ENCODE data around the gene MRPL11.

The MRPL11 gene

GRCh38 chr11:66438504-66439466 lies at the start of gene MRPL11:
Gene MRPL11 (minus strand): TSS chr11:66438848. CDS start chr11:66438754, 94 bp downstream.
- in situ Hi-C loops (cut with HindIII; ENCODE audit: low sequenced_read_pairs): no loop called here

GRCh38 chr11:66484806-66485380 lies 46.2 kb upstream of the MRPL11 start:
- in situ Hi-C loops (cut with HindIII; ENCODE audit: low sequenced_read_pairs): no loop called here

DNA sequence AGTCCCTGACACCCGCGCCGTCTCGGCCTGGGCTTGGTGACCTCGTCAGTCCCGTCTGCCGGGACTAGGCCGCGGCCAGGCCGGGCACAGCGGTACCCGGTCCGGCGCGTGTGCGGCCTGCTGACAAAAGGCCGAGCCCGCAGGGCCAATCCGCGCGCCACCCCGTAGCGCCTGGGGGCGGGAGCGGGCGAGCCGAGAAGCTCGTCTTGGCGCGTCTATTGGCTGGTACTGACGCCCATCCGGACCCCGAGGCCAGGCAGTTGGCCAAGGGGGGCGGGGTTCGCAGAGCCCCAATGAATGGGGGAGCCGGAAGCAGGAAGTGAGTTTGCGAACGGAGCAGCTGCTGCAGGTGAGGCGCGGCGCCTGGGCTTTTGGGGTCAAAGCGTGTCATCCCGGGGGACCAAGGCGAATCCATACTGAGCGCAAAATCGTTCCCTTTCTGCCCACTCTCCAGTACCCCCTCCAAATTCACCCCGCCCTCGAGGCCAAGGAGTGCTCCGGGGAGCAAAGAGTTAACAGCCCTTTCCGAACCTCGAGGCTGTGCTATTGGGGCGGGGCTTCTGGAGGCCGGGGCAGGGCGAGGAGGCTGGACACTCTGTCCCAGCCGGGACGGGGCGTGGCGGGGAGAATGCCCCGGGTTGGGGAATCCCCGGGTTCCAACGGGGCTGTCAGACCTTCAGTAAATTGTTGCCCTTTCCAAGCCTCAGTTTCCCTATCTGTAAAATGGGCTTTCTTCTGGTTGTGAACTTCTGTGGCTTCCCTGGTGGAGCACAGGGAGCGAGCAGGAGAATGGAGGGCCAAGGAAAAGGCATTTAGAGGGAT lies 41.7 kb upstream of the MRPL11 start, which contains the start of gene DPP3:
Gene DPP3 (plus strand): TSS at position 318 of the 822 bp plus-strand sequence. CDS start 1,767 bp downstream, outside the sequence.
- in situ Hi-C loops (cut with HindIII; ENCODE audit: low sequenced_read_pairs): no loop called here

GRCh38 chr11:66479394-66480116 lies 40.9 kb upstream of the MRPL11 start:
- in situ Hi-C loops (cut with HindIII; ENCODE audit: low sequenced_read_pairs): no loop called here

DNA sequence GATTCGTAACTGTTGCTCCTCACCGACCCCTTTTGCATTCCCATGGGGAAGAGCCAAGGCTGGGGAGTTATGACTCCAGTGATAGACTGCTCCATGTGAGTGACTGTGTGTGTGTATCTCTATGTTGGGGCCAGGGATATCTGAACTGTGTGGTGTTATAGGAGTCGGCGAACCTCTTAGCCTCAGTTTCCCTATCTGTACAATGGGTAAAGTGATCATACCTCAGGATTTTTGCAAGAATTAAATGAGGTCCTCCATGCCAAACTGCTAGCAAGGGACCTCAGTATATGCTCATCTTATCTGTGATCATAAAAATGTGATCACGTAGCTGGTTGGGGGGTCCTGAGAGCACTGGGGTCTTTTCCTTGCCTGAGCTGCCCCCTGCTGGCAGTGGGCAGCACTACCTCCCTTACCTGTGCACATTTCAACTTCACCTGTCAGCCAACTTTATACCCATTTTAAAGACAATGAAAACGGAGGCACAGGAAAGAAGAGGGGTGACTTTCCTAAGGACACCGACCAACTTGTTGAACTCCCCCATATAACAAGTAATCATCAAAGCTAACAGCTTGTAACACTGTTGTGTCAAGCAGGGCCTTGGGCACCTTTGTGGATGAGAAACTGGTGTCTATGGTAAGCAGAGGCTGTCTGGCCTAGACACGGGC lies 40.2 kb upstream of the MRPL11 start:
- in situ Hi-C loops (cut with HindIII; ENCODE audit: low sequenced_read_pairs): no loop called here

DNA sequence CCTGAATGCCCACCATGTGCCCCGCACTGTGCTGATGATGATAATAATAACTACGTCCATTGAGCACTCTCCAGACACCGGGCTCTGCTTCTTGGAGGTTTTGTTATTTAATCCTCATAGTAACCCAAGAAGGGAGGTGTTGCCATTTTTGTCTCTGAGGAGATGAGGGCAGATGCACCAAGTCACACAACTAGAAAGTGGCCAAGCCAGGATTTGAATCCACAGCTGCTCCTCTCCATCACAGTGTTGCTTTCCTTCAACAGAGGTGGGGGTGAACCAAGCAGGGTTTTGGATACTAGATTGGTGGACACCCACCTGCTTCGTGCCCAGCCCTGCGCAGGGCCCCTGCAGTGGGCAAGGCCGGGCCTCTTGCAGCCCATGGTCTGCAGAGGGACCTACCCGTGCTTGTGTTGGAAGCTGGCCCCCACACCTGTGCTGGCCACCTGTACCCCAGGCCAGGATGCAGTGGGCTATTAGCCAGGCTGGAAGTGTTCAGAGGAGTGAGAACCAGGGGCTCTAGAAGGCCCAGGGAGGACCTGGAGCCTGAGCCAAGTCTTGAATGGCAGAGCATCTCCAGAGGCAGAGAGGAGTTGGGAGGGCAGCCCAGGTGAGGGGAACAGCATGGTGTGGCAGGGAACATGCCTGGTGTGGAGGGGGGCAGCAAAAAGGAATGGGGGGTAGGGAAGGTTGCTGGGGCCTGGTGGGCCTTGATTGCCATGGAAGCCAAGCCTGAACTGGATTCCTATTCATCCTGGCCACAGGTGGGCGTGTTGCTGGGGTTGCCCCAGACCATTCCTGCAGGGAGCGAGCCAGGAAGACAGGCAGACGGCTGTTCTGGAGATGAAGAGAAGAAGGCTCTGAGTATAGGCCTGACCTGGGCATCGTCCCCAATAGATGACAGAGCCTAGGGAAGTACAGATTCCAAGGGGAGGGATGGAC lies 38.9 kb upstream of the MRPL11 start:
- in situ Hi-C loops (cut with HindIII; ENCODE audit: low sequenced_read_pairs): no loop called here

DNA sequence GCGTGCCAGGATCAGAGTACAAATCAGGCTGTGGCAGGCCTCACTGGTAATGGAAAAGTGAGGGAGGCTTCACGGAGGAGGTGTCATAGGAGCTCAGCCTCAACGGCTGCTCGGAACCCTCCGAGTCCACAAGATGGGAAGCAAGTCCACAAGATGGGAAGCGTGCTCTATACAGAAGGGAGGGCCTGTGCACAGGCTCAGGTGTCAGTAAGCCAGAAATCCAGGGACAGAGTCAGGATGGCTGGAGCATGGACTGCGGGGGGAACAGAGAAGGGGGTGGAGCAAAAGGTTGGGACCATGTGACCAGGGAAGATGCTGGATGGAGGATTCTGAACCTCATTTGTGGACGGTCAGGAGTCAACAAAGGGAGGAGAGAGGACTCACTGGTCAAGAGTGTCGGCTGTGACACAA lies 38.2 kb upstream of the MRPL11 start:
- in situ Hi-C loops (cut with HindIII; ENCODE audit: low sequenced_read_pairs): no loop called here

GRCh38 chr11:66476173-66476840 lies 37.7 kb upstream of the MRPL11 start:
- in situ Hi-C loops (cut with HindIII; ENCODE audit: low sequenced_read_pairs): no loop called here

DNA sequence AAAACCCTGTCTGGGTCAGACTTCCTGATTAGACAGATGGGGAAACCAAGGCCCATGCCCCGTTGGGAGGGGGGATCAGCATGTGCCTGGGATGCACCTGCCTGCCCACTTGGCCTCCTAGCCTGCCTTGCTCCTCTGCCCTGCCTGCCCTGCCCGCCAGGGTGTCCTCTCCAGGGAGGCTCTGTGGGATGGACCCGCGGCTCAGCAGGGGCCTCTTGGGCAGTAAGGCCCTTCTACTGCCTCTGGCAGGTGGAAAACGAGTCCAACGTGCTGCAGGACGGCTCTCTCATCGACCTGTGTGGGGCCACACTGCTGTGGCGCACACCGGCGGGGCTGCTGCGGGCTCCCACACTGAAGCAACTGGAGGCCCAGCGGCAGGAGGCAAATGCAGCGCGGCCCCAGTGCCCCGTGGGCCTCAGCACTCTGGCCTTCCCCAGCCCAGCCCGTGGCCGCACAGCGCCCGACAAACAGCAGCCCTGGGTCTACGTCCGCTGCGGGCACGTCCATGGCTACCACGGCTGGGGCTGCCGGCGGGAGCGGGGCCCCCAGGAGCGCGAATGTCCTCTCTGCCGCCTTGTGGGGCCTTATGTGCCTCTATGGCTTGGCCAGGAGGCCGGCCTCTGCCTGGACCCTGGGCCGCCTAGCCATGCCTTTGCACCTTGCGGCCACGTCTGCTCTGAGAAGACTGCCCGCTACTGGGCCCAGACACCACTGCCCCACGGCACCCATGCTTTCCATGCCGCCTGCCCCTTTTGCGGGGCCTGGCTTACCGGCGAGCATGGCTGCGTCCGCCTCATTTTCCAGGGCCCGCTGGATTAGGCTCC lies 36.9 kb upstream of the MRPL11 start:
- in situ Hi-C loops (cut with HindIII; ENCODE audit: low sequenced_read_pairs): no loop called here

- in situ Hi-C loops (cut with HindIII; ENCODE audit: low sequenced_read_pairs): no loop called here
These were observed 35.2 kb upstream of the MRPL11 start for GRCh38 chr11:66473608-66474515.

GRCh38 chr11:66473167-66473566 lies 34.5 kb upstream of the MRPL11 start:
- in situ Hi-C loops (cut with HindIII; ENCODE audit: low sequenced_read_pairs): no loop called here

GRCh38 chr11:66472054-66472453 lies 33.4 kb upstream of the MRPL11 start:
- in situ Hi-C loops (cut with HindIII; ENCODE audit: low sequenced_read_pairs): no loop called here

DNA sequence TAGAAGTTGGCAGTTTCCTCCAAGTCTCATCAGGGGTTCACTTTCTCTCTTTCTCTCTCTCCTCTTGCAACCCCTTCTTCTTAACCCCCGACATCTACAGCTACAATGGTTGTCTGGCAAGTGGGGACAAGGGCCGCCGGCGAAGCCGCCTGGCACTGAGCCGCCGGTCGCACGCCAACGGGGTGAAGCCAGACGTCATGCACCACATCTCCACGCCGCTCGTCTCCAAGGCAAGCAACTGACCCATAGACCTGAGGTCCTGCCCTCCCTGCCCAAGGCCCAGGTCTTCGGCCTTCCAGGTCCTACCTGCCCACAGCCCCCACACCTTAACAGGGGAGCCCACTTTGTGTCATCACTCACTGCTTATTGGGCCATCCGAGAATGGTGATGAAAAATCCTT lies 32.5 kb upstream of the MRPL11 start:
- in situ Hi-C loops (cut with HindIII; ENCODE audit: low sequenced_read_pairs): no loop called here

DNA sequence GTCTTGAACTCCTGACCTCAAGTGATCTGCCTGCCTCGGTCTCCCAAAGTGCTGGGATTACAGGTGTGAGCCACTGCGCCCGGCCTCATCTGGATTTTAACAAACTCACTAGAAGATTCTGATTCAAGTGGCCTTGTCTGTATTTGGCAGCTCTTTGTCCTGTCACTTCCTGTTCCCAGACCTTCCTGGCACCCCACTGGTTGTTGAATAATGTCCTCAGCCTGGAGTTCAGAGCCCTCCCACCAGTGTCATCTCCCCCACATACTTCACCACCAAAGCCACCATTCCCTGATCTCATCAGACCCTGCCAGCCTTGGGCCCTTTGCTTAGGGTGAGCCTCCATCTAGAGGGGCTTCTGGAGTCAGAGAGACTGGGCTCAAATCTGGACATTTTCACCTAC lies 31.4 kb upstream of the MRPL11 start:
- in situ Hi-C loops (cut with HindIII; ENCODE audit: low sequenced_read_pairs): no loop called here

- in situ Hi-C loops (cut with HindIII; ENCODE audit: low sequenced_read_pairs): no loop called here
These were observed 30.8 kb upstream of the MRPL11 start for GRCh38 chr11:66469441-66469840.

DNA sequence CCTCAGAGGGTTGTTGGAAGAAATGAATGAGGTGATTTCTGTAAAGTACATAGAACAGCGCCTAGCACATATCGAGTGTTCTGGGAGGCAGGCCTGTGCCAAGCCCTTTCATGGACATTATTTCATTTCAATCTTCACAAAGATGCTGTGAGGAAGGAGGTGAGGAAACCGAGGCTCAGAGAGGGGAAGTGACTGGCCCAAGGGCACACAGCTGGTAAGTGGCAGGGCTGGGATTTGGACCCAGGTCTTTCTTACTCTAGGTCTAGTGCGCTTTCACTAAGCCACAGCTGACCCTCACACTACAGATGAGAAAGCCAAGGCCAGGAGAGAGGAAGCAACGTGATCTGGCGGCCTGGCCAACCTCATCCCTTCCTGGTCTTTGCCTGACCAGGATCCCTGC lies 30.0 kb upstream of the MRPL11 start:
- in situ Hi-C loops (cut with HindIII; ENCODE audit: low sequenced_read_pairs): no loop called here

DNA sequence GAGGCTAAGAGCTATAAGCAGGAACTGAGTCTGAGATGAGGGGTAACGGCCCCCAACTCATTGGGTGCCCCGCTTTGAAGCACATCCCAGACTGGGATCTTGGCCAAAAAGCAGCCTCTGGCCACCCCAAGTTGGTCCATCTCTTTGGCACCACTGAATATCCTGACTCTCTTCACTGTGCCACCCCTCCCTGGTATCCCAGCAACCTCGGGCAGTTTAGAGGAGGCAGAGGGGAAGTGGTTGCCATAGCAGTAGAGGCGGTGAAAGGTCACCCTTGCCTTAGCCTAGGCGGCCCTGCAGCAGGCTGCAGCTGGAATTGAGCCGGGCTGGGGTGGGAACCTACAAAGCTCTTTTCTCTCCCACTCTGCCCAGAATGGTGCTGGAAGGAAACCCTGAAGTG lies 29.1 kb upstream of the MRPL11 start:
- in situ Hi-C loops (cut with HindIII; ENCODE audit: low sequenced_read_pairs): no loop called here

All from DLD1 (cell line).